CD14-positive monocyte (primary cell): ENCODE data around the gene ECSCR. TPM values are rescaled to one million over a fixed set of nuclear protein-coding genes. Genes with fewer than 3 reads are reported as not detected.
A peak's percentile ranks its signal among the peaks of the same experiment; 100 is the strongest.

Source experiments
- DNase-seq, 3 donors: peaks; one replicate each; pipeline ENCODE4 v3.0.0-alpha.2; 2011 to 2022
- H2AFZ ChIP-seq: 2 replicates; pipeline ENCODE4 v1.6.0; 2012; ENCODE audit warnings: mild to moderate bottlenecking, low read depth, low read length, inconsistent platforms; ENCODE audit not compliant: insufficient read depth, poor library complexity, severe bottlenecking
- H3K27ac ChIP-seq, 2 donors: 1 replicate in 1 of 2; 2 replicates in 1 of 2; pipeline ENCODE4 v1.5.1; 2012 to 2013; ENCODE audit warnings: low read length in 2 of 2, control low read depth in 1 of 2, inconsistent platforms in 1 of 2, low read depth in 1 of 2, mild to moderate bottlenecking in 1 of 2
- H3K27me3 ChIP-seq, 2 donors: one replicate each; pipeline versions ENCODE4 v1.6.0 to v1.6.1; 2011 to 2013; ENCODE audit warnings: low read length in 2 of 2; ENCODE audit not compliant: control insufficient read depth in 2 of 2, insufficient read depth in 2 of 2
- H3K36me3 ChIP-seq, 2 donors: replicated peaks in 1 of 2; 1 replicate in 1 of 2; 2 replicates in 1 of 2; pipeline versions ENCODE4 v1.5.1 to v1.6.1; 2012 to 2013; ENCODE audit warnings: low read length in 2 of 2, control low read depth in 1 of 2, inconsistent platforms in 1 of 2, mild to moderate bottlenecking in 1 of 2; ENCODE audit not compliant: insufficient read depth in 2 of 2, control insufficient read depth in 1 of 2
- H3K4me1 ChIP-seq, 2 donors: 1 replicate in 1 of 2; 2 replicates in 1 of 2; pipeline versions ENCODE4 v1.5.1 to v1.6.1; 2012 to 2013; ENCODE audit warnings: low read length in 2 of 2, control low read depth in 1 of 2, inconsistent platforms in 1 of 2, mild to moderate bottlenecking in 1 of 2, moderate library complexity in 1 of 2; ENCODE audit not compliant: insufficient read depth in 2 of 2, control insufficient read depth in 1 of 2
- H3K4me2 ChIP-seq: replicated peaks from 2 replicates; pipeline ENCODE3; 2012; ENCODE audit warnings: low read length, moderate library complexity, mild to moderate bottlenecking; ENCODE audit not compliant: poor library complexity, severe bottlenecking; ENCODE audit errors: extremely low read depth
- H3K4me3 ChIP-seq, 3 experiments: fragments of 200-600 bp in 1 of 3; sonication (generic) in 1 of 3; replicated peaks in 1 of 3; 1 replicate in 2 of 3; 2 replicates in 1 of 3; pipeline ENCODE4 v1.5.1; 2011 to 2013; ENCODE audit warnings: low read length in 3 of 3, mild to moderate bottlenecking in 3 of 3, control low read depth in 2 of 3, low read depth in 2 of 3, inconsistent platforms in 1 of 3, moderate library complexity in 1 of 3
- H3K79me2 ChIP-seq: 2 replicates; pipeline ENCODE4 v1.6.0; 2012; ENCODE audit warnings: mild to moderate bottlenecking, control low read depth, inconsistent platforms, low read length, moderate library complexity; ENCODE audit not compliant: insufficient read depth
- H3K9ac ChIP-seq: 2 replicates; pipeline ENCODE4 v1.6.0; 2017; ENCODE audit warnings: low read length, mild to moderate bottlenecking; ENCODE audit not compliant: insufficient read depth, poor library complexity, severe bottlenecking
- H3K9me3 ChIP-seq, 2 donors: replicated peaks in 1 of 2; 1 replicate in 1 of 2; 2 replicates in 1 of 2; pipeline versions ENCODE4 v1.5.1 to v1.6.1; 2012 to 2013; ENCODE audit warnings: low read length in 2 of 2, control low read depth in 1 of 2; ENCODE audit not compliant: control insufficient read depth in 1 of 2, insufficient read depth in 1 of 2
- H4K20me1 ChIP-seq: 2 replicates; pipeline ENCODE4 v1.6.0; 2012; ENCODE audit warnings: mild to moderate bottlenecking, low read length, control low read depth, moderate library complexity; ENCODE audit not compliant: insufficient read depth
- H3K27ac Mint-ChIP-seq, 7 donors: one replicate each; pipeline ENCODE4 v1.8.0; 2020; ENCODE audit warnings: mild to moderate bottlenecking in 7 of 7, mixed read lengths in 7 of 7, moderate library complexity in 6 of 7, inconsistent platforms in 2 of 7
- H3K27me3 Mint-ChIP-seq, 3 donors: one replicate each; pipeline ENCODE4 v1.8.0; 2021 to 2022; ENCODE audit warnings: low read depth in 3 of 3, mild to moderate bottlenecking in 3 of 3, mixed read lengths in 3 of 3, moderate library complexity in 3 of 3, inconsistent platforms in 1 of 3
- H3K36me3 Mint-ChIP-seq, 2 donors: one replicate each; pipeline ENCODE4 v1.8.0; 2020; ENCODE audit warnings: mixed read lengths in 2 of 2, inconsistent platforms in 1 of 2, mild to moderate bottlenecking in 1 of 2
- H3K4me1 Mint-ChIP-seq: one replicate; pipeline ENCODE4 v1.8.0; 2020; ENCODE audit warnings: mild to moderate bottlenecking, mixed read lengths
- H3K4me3 Mint-ChIP-seq, 2 donors: one replicate each; pipeline ENCODE4 v1.8.0; 2020; ENCODE audit warnings: mild to moderate bottlenecking in 2 of 2, mixed read lengths in 2 of 2, moderate library complexity in 1 of 2
- H3K9me3 Mint-ChIP-seq, 7 donors: one replicate each; pipeline ENCODE4 v1.8.0; 2020 to 2022; ENCODE audit warnings: mixed read lengths in 7 of 7, mild to moderate bottlenecking in 6 of 7, moderate library complexity in 6 of 7, inconsistent platforms in 2 of 7
- WGBS: methylation state at CpG from one replicate; pipeline ENCODE4 v1.1.5; 2013; ENCODE audit warnings: missing lambda C conversion rate; ENCODE audit not compliant: insufficient coverage; 5-methylcytosine and 5-hydroxymethylcytosine counted together
- intact Hi-C, 2 donors: fragments of 100-400 bp; cut with micrococcal nuclease; formaldehyde crosslinking; loops; one replicate each; pipeline versions ENCODE4 v1.15.0 to v1.15.1; 2023
- polyA plus RNA-seq, 3 donors: library from polyadenylated mRNA; depleted of rRNA in 1 of 3; unstranded in 2 of 3; stranded (reverse) in 1 of 3; fragments of 300-500 nt in 2 of 3; fragments of >200 nt in 1 of 3; fragmentation: Illumina TruSeq in 2 of 3; gene quantifications; 1 replicate in 2 of 3; 2 replicates in 1 of 3; pipeline ENCODE4 v1.2.3, GENCODE V29; 2012 to 2021
- TF ChIP-seq, protein P1 (sequence below): fragments of 200-600 bp; IDR thresholded peaks from one replicate; pipeline ENCODE4 v1.8.0; 2022; ENCODE audit warnings: antibody characterized with exemption, mild to moderate bottlenecking

Gene ECSCR
- polyA plus RNA-seq, 3 donors: not detected

DNA sequence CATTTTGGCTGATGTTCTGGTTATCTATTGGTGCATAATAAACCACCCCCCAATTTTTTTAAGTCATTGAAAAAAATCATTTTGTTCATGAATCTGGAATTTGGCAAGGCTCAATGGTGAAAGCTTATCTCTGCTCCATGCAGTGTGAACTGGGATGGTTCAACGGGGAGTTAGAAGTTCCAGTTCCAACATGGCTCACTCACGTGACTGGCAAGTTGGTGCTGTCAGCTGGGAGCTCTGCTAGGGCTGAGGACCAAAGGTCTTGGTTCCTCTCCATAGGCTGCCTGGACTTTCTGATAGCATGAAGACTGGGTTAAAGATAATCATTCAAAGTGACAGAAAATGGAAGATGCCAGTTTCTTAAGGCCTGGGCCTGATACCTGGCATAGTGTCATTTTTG, 55.6 kb downstream of the ECSCR start:
- Mint-ChIP-seq H3K27me3 (peaks cover 0 to 2% (median 0%) of the 10 kb centered on the region in 3 donors), H3K27ac (no peak overlapping the region), H3K9me3 (peaks cover 0 to 1% (median 0%) of the 10 kb centered on the region in 7 donors), H3K4me1 (peaks cover 23% of the 10 kb centered on the region), H3K36me3 (no peaks in the 10 kb centered on the region), H3K4me3 (no peak overlapping the region)
- Histone ChIP-seq H3K79me2 (no peaks in the 10 kb centered on the region), H2AFZ (no peak overlapping the region), H3K4me3 (no peak overlapping the region), H3K36me3 (no peaks in the 10 kb centered on the region), H3K4me1 (peaks cover 12 to 15% of the 10 kb centered on the region in 2 donors), H3K27ac (no peak overlapping the region), H3K27me3 (no peaks in the 10 kb centered on the region), H3K9me3 (no peaks in the 10 kb centered on the region), H3K9ac (no peak overlapping the region), H4K20me1 (no peaks in the 10 kb centered on the region), H3K4me2 (no peak overlapping the region)
- intact Hi-C loops: no loop called here
- TF ChIP-seq, protein P1, sequence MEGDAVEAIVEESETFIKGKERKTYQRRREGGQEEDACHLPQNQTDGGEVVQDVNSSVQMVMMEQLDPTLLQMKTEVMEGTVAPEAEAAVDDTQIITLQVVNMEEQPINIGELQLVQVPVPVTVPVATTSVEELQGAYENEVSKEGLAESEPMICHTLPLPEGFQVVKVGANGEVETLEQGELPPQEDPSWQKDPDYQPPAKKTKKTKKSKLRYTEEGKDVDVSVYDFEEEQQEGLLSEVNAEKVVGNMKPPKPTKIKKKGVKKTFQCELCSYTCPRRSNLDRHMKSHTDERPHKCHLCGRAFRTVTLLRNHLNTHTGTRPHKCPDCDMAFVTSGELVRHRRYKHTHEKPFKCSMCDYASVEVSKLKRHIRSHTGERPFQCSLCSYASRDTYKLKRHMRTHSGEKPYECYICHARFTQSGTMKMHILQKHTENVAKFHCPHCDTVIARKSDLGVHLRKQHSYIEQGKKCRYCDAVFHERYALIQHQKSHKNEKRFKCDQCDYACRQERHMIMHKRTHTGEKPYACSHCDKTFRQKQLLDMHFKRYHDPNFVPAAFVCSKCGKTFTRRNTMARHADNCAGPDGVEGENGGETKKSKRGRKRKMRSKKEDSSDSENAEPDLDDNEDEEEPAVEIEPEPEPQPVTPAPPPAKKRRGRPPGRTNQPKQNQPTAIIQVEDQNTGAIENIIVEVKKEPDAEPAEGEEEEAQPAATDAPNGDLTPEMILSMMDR: no peak
- WGBS: 100% methylated on average over 2 of the region's 2 CpGs
- DNase-seq: no peak

DNA sequence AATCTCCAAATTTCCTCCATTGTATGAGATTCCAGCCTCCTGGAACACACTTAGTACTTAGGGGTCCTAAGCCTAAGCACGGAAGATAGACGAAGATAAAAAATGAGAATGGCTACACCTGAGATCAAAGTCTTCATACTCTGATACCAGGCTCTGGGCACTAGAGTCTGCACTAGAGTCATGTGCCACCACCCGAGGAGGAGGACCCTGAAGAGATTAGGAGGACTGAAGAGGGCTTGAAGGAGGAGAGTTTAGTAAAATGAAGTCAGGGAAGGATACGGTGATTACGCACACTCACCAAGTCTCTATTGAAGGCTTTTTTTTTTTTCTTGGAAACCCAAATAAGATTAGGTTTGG, 58.1 kb downstream of the ECSCR start:
- Mint-ChIP-seq H3K4me3 (peak overlapping the region; percentile 99), H3K9me3 (peaks cover 0 to 1% (median 0%) of the 10 kb centered on the region in 7 donors), H3K27me3 (peaks cover 0 to 4% (median 0%) of the 10 kb centered on the region in 3 donors), H3K27ac (peak overlapping the region; percentile 99 to 100 (median 100)), H3K4me1 (peaks cover 23% of the 10 kb centered on the region), H3K36me3 (no peaks in the 10 kb centered on the region)
- TF ChIP-seq, protein P1: no peak
- peaks cover 12 to 15% of the 10 kb centered on the region in 2 donors for H3K4me1 ChIP-seq
- H3K4me2 ChIP-seq: peak overlapping the region; percentile 84
- H3K27ac ChIP-seq: peak overlapping the region; percentile 88 to 93
- no peaks in the 10 kb centered on the region for H3K36me3 ChIP-seq
- no peak for DNase-seq
- H3K9ac ChIP-seq: peak overlapping the region; percentile 60
- H3K4me3 ChIP-seq: peak overlapping the region; percentile 44 to 84 (median 64)
- H3K79me2 ChIP-seq: no peaks in the 10 kb centered on the region
- H3K9me3 ChIP-seq: no peaks in the 10 kb centered on the region
- H2AFZ ChIP-seq: peak overlapping the region; percentile 77
- WGBS: 38% methylated on average over 2 of the region's 5 CpGs
- intact Hi-C loops: no loop called here
- no peaks in the 10 kb centered on the region for H3K27me3 ChIP-seq
- no peaks in the 10 kb centered on the region for H4K20me1 ChIP-seq
